Activated CD4-positive, CD25-positive, alpha-beta regulatory T cell treated with anti-CD3 and anti-CD28 coated beads, Interleukin-2, amount 50 U/mL, for 24 hours (primary cell): Measurements from ENCODE around the gene OR52E4.
A peak's percentile ranks its signal among the peaks of the same experiment; 100 is the strongest.

ENCODE experiments used
- ATAC-seq, 2 donors: fragments of 150-1000 bp; cut with Tn5 transposase; one replicate each; pipeline ENCODE4 v1.10.0; 2021; ENCODE audit warnings: mild to moderate bottlenecking in 1 of 2, moderate library complexity in 1 of 2

OR52E4 gene

GRCh38 chr11:5880329-5880728 lies at the start of gene OR52E4:
TSS of gene OR52E4 (plus strand) at chr11:5880629. CDS start at chr11:5884293, 3,664 bp downstream.
- ATAC-seq = no peak

- ATAC-seq = no peak
These were observed 49.1 kb upstream of the OR52E4 start for GRCh38 chr11:5831196-5831829.

- no peak for ATAC-seq
These were observed 47.0 kb upstream of the OR52E4 start for GRCh38 chr11:5833446-5833845.

- ATAC-seq = no peak
These were observed 42.7 kb upstream of the OR52E4 start for GRCh38 chr11:5837695-5838094.

GRCh38 chr11:5841797-5842196 lies 38.6 kb upstream of the OR52E4 start, which contains the start of gene OR52E6:
TSS of gene OR52E6 (minus strand) at chr11:5841897. CDS start at chr11:5841897, 0 bp downstream.
- no peak for ATAC-seq

- ATAC-seq = no peak
These were observed 33.7 kb upstream of the OR52E4 start for GRCh38 chr11:5846701-5847100.

GRCh38 chr11:5847711-5848110 lies 32.7 kb upstream of the OR52E4 start:
- ATAC-seq = no peak

GRCh38 chr11:5851002-5851401 lies 29.4 kb upstream of the OR52E4 start:
- no peak for ATAC-seq

GRCh38 chr11:5857590-5857989 lies 22.8 kb upstream of the OR52E4 start, which contains the start of gene OR52E8:
TSS of gene OR52E8 (minus strand) at chr11:5857690. CDS start at chr11:5857690, 0 bp downstream.
- ATAC-seq = no peak

- ATAC-seq = no peak
These were observed 14.6 kb upstream of the OR52E4 start for GRCh38 chr11:5865826-5866225.

GRCh38 chr11:5878564-5878963 lies 1.9 kb upstream of the OR52E4 start:
- ATAC-seq = no peak

GRCh38 chr11:5881756-5882155 lies 1.3 kb downstream of the OR52E4 start:
- no peak for ATAC-seq

- no peak for ATAC-seq
These were observed 6.7 kb downstream of the OR52E4 start for GRCh38 chr11:5887172-5887571.

- ATAC-seq = no peak
These were observed 7.2 kb downstream of the OR52E4 start for GRCh38 chr11:5887661-5888060.

- ATAC-seq = no peak
These were observed 10.9 kb downstream of the OR52E4 start for GRCh38 chr11:5891216-5891800.

GRCh38 chr11:5892908-5893307 lies 12.5 kb downstream of the OR52E4 start, which contains the start of gene OR52E5:
TSS of gene OR52E5 (plus strand) at chr11:5893208. CDS start at chr11:5900777, 7,569 bp downstream.
- ATAC-seq = no peak

GRCh38 chr11:5899534-5899933 lies 19.1 kb downstream of the OR52E4 start:
- ATAC-seq = no peak

GRCh38 chr11:5910540-5910939 lies 30.1 kb downstream of the OR52E4 start:
- ATAC-seq = no peak

GRCh38 chr11:5922749-5923426 lies 42.5 kb downstream of the OR52E4 start:
- peak; percentile 56 to 65 for ATAC-seq

- ATAC-seq = peak; percentile 17 to 27
These were observed 43.0 kb downstream of the OR52E4 start for GRCh38 chr11:5923427-5923776.

- no peak for ATAC-seq
These were observed 43.4 kb downstream of the OR52E4 start for GRCh38 chr11:5923794-5924193.

- ATAC-seq = no peak
These were observed 47.8 kb downstream of the OR52E4 start for GRCh38 chr11:5928271-5928670.

GRCh38 chr11:5928811-5929210 lies 48.4 kb downstream of the OR52E4 start:
- ATAC-seq = no peak
